Neural cell (in vitro differentiated cells): ENCODE measurements around the gene ASAP3. TPM values are rescaled to one million over a fixed set of nuclear protein-coding genes. Genes with fewer than 3 reads are reported as not detected.

Experiments used
- H2AFZ ChIP-seq: fragments of 200-600, 300-800 bp; sonication (generic), shearing (Covaris generic); 2 replicates; pipeline ENCODE4 v1.6.0; 2014; ENCODE audit warnings: low read depth, mild to moderate bottlenecking, antibody characterized with exemption, low read length, moderate library complexity
- H3F3A ChIP-seq: fragments of 200-600 bp; shearing (Covaris generic); 2 replicates; pipeline ENCODE4 v1.6.1; 2016; ENCODE audit warnings: mild to moderate bottlenecking, moderate library complexity, mixed read lengths, antibody characterized with exemption, low read length; ENCODE audit not compliant: insufficient read depth, poor library complexity, severe bottlenecking
- H3K27ac ChIP-seq: fragments of 200-600, 300-800 bp; sonication (generic), shearing (Covaris generic); 2 replicates; pipeline ENCODE4 v1.5.1; 2014; ENCODE audit warnings: mild to moderate bottlenecking, low read length, moderate library complexity
- H3K27me3 ChIP-seq: fragments of 300-800, 200-600 bp; sonication (generic), shearing (Covaris generic); 2 replicates; pipeline ENCODE4 v1.6.0; 2014; ENCODE audit warnings: mild to moderate bottlenecking, low read depth, low read length, moderate library complexity; ENCODE audit not compliant: insufficient read depth
- H3K36me3 ChIP-seq: fragments of 300-800, 200-600 bp; sonication (generic), shearing (Covaris generic); 2 replicates; pipeline ENCODE4 v1.5.1; 2014; ENCODE audit warnings: mild to moderate bottlenecking, antibody characterized with exemption, low read length, moderate library complexity; ENCODE audit not compliant: insufficient read depth
- H3K4me2 ChIP-seq: fragments of 300-800, 200-600 bp; sonication (generic), shearing (Covaris generic); 2 replicates; pipeline ENCODE4 v1.6.0; 2014; ENCODE audit warnings: mild to moderate bottlenecking, low read length
- H3K4me3 ChIP-seq: fragments of 300-800, 200-600 bp; sonication (generic), shearing (Covaris generic); 2 replicates; pipeline ENCODE4 v1.5.1; 2014; ENCODE audit warnings: mild to moderate bottlenecking, low read length, moderate library complexity
- H3K79me2 ChIP-seq: fragments of 200-600 bp; shearing (Covaris generic); replicated peaks from 2 replicates; pipeline ENCODE4 v1.6.0; 2014; ENCODE audit warnings: mild to moderate bottlenecking, low read length, moderate library complexity; ENCODE audit not compliant: insufficient read depth
- H3K9ac ChIP-seq: fragments of 300-800, 200-600 bp; sonication (generic), shearing (Covaris generic); 2 replicates; pipeline ENCODE4 v1.6.1; 2016; ENCODE audit warnings: mild to moderate bottlenecking, low read length, mixed read lengths
- H3K9me2 ChIP-seq: fragments of 200-600 bp; shearing (Covaris generic); 2 replicates; pipeline ENCODE4 v1.6.1; 2016; ENCODE audit warnings: mild to moderate bottlenecking, low read length, mixed read lengths; ENCODE audit not compliant: insufficient read depth
- H3K9me3 ChIP-seq: fragments of 200-600, 300-800 bp; sonication (generic), shearing (Covaris generic); 2 replicates; pipeline ENCODE4 v1.6.1; 2016; ENCODE audit warnings: mild to moderate bottlenecking, mixed run types, low read length, moderate library complexity, mixed read lengths
- H4K20me1 ChIP-seq: fragments of 200-600 bp; shearing (Covaris generic); 2 replicates; pipeline ENCODE4 v1.6.1; 2016; ENCODE audit warnings: mild to moderate bottlenecking, mixed run types; ENCODE audit not compliant: insufficient read depth
- EP300 ChIP-seq: fragments of 450-650 bp; conservative IDR thresholded peaks from 2 replicates; pipeline ENCODE4 v1.6.1; 2014; ENCODE audit warnings: antibody characterized with exemption, mild to moderate bottlenecking, moderate library complexity; ENCODE audit not compliant: poor library complexity, severe bottlenecking
- EZH2 ChIP-seq: fragments of 200-600, 300-800 bp; shearing (Covaris generic), sonication (generic); IDR thresholded peaks from 2 replicates; pipeline ENCODE4 v1.6.1; 2014; ENCODE audit warnings: antibody characterized with exemption, low read length, borderline replicate concordance, mild to moderate bottlenecking; ENCODE audit not compliant: insufficient read depth, poor library complexity, severe bottlenecking
- MXI1 ChIP-seq: fragments of 450-650 bp; conservative IDR thresholded peaks from 2 replicates; pipeline ENCODE4 v1.6.1; 2014; ENCODE audit warnings: antibody characterized with exemption, mild to moderate bottlenecking; ENCODE audit not compliant: poor library complexity, severe bottlenecking
- POLR2AphosphoS5 ChIP-seq: IDR thresholded peaks from 2 replicates; pipeline ENCODE4 v1.6.1; 2012
- RAD21 ChIP-seq: fragments of 450-650 bp; conservative IDR thresholded peaks from 2 replicates; pipeline ENCODE4 v1.6.1; 2014; ENCODE audit warnings: antibody characterized with exemption, mild to moderate bottlenecking, moderate library complexity
- SMC3 ChIP-seq: fragments of 450-650 bp; conservative IDR thresholded peaks from 2 replicates; pipeline ENCODE4 v1.6.1; 2014; ENCODE audit warnings: antibody characterized with exemption, mild to moderate bottlenecking, moderate library complexity; ENCODE audit not compliant: poor library complexity
- TAF1 ChIP-seq: IDR thresholded peaks from 2 replicates; pipeline ENCODE4 v1.6.1; 2012; ENCODE audit warnings: low read depth
- polyA plus RNA-seq: library from polyadenylated mRNA; depleted of rRNA; stranded (reverse); fragments of >200 nt; gene quantifications from 2 replicates; pipeline ENCODE4 v1.2.3, GENCODE V29; 2014
- TF ChIP-seq, protein P1 (sequence below): IDR thresholded peaks from 2 replicates; pipeline ENCODE4 v1.6.1; 2012; ENCODE audit warnings: borderline replicate concordance
- TF ChIP-seq, protein P2 (sequence below): fragments of 450-650 bp; IDR thresholded peaks from 2 replicates; pipeline ENCODE4 v1.5.1; 2014; ENCODE audit warnings: antibody characterized with exemption, mild to moderate bottlenecking, moderate library complexity; ENCODE audit not compliant: poor library complexity, severe bottlenecking

ASAP3 gene
- polyA plus RNA-seq, 1 donor from 2014 or later, result 24.9 TPM

DNA sequence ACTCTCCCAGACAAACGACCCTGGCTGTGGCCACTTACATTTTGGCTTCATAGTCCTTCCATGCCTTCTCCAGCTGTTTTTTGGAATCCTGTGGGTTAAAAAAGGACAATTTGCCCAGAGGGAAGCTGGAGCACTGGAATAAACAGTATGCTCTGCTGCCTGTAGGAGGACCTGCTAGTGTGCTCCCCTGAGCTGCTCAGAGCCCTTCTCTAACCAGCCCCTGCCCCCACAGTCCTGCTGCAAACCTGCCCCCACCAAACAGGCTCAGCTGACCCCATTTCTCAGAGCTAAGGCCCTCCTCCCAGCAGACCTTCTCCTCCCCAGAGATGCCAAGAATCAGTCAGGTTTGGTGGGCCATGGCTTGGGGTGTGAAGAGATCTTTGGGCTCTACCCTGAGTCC lies 32.5 kb downstream of the ASAP3 start:
- H3K79me2 ChIP-seq, result no peaks in the 10 kb centered on the region
- no peaks in the 10 kb centered on the region for H4K20me1 ChIP-seq
- no peak overlapping the region for H3K4me2 ChIP-seq
- no peaks in the 10 kb centered on the region for H3K27me3 ChIP-seq
- TF ChIP-seq, protein P1, sequence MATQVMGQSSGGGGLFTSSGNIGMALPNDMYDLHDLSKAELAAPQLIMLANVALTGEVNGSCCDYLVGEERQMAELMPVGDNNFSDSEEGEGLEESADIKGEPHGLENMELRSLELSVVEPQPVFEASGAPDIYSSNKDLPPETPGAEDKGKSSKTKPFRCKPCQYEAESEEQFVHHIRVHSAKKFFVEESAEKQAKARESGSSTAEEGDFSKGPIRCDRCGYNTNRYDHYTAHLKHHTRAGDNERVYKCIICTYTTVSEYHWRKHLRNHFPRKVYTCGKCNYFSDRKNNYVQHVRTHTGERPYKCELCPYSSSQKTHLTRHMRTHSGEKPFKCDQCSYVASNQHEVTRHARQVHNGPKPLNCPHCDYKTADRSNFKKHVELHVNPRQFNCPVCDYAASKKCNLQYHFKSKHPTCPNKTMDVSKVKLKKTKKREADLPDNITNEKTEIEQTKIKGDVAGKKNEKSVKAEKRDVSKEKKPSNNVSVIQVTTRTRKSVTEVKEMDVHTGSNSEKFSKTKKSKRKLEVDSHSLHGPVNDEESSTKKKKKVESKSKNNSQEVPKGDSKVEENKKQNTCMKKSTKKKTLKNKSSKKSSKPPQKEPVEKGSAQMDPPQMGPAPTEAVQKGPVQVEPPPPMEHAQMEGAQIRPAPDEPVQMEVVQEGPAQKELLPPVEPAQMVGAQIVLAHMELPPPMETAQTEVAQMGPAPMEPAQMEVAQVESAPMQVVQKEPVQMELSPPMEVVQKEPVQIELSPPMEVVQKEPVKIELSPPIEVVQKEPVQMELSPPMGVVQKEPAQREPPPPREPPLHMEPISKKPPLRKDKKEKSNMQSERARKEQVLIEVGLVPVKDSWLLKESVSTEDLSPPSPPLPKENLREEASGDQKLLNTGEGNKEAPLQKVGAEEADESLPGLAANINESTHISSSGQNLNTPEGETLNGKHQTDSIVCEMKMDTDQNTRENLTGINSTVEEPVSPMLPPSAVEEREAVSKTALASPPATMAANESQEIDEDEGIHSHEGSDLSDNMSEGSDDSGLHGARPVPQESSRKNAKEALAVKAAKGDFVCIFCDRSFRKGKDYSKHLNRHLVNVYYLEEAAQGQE, result no peak
- TF ChIP-seq POLR2AphosphoS5, result no peak
- no peak for TF ChIP-seq EZH2
- TF ChIP-seq, protein P2, sequence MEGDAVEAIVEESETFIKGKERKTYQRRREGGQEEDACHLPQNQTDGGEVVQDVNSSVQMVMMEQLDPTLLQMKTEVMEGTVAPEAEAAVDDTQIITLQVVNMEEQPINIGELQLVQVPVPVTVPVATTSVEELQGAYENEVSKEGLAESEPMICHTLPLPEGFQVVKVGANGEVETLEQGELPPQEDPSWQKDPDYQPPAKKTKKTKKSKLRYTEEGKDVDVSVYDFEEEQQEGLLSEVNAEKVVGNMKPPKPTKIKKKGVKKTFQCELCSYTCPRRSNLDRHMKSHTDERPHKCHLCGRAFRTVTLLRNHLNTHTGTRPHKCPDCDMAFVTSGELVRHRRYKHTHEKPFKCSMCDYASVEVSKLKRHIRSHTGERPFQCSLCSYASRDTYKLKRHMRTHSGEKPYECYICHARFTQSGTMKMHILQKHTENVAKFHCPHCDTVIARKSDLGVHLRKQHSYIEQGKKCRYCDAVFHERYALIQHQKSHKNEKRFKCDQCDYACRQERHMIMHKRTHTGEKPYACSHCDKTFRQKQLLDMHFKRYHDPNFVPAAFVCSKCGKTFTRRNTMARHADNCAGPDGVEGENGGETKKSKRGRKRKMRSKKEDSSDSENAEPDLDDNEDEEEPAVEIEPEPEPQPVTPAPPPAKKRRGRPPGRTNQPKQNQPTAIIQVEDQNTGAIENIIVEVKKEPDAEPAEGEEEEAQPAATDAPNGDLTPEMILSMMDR, result no peak
- no peak for TF ChIP-seq RAD21
- no peak for TF ChIP-seq SMC3
- TF ChIP-seq EP300, result no peak
- no peak for TF ChIP-seq TAF1
- TF ChIP-seq MXI1, result no peak
- no peak overlapping the region for H3K27ac ChIP-seq
- H3F3A ChIP-seq, result no peaks in the 10 kb centered on the region
- H3K9me3 ChIP-seq, result no peaks in the 10 kb centered on the region
- H3K36me3 ChIP-seq, result no peaks in the 10 kb centered on the region
- no peak overlapping the region for H3K4me3 ChIP-seq
- H2AFZ ChIP-seq, result no peak overlapping the region
- H3K9me2 ChIP-seq, result no peaks in the 10 kb centered on the region
- H3K9ac ChIP-seq, result no peak overlapping the region

DNA sequence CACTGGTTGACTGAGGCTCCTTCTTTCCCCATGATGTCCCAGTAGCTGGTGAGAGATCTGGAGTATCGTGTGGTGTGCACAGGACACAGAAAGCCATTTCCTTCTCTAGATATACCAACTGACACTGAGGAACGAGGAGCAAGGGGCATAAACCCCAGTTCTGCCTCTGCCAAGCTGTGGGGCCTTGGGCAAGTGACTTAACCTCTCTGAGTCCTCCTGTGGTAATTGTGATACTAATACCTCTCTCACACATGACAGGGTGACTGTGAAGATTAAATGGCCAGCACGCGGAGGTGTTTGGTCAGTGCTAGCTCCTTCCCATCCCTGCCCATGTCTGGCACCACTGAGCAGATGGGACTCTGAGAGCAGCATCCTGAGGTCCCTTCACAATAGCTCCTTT lies 33.1 kb downstream of the ASAP3 start:
- Histone ChIP-seq H4K20me1 (no peaks in the 10 kb centered on the region), H3F3A (no peaks in the 10 kb centered on the region), H2AFZ (no peak overlapping the region), H3K36me3 (no peaks in the 10 kb centered on the region), H3K9me3 (no peaks in the 10 kb centered on the region), H3K4me2 (no peak overlapping the region), H3K27ac (no peak overlapping the region), H3K79me2 (no peaks in the 10 kb centered on the region), H3K27me3 (no peaks in the 10 kb centered on the region), H3K4me3 (no peak overlapping the region), H3K9me2 (no peaks in the 10 kb centered on the region), H3K9ac (no peak overlapping the region)
- TF ChIP-seq TAF1 (no peak), POLR2AphosphoS5 (no peak), EP300 (no peak), MXI1 (no peak), SMC3 (no peak), EZH2 (no peak), RAD21 (no peak)
- TF ChIP-seq, protein P2, result no peak
- TF ChIP-seq, protein P1, result no peak
